Measurements from ENCODE around the gene ZFYVE21.

ZFYVE21 gene

DNA sequence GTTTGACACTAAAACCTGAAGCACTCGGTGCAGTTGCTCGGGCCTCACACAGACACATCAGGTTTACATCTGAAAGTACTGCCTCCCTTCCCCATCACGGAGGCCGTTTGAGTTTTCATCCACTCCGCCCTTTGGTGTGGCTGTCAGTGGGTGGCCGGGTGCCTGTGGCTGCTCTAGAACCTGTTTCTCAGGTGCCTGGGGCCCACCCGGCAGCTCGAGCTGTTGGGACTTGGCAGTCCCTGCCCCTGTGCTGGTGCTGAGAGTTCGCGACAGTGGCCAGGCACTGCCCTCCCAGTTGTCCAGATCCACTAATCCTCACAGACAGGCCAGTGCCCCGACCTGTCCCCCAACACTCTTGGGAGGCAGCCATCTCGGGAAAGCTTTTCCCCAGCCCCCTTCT, 22.7 kb upstream of the ZFYVE21 start:
- no peak for DNase-seq

DNA sequence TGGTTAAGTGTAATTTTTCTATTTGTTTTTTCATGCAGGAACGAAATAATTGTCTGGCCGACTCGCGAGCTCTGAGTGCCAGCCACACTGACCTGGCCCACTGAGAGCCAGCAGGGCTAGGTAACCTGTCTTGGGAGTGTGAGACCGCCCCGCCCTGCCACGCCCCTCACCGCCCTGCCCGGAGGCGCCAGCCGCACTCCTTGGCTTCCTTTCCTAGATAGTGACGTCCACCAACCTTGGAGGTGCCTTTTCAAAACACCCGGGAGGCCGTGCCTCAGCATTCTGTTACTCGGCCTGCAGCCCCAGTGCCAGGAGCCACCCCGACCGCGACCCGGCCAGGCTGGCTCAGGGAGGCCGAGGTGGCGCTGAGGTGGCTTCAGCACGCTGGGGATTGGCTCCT, 22.1 kb upstream of the ZFYVE21 start:
- DNase-seq = no peak

DNA sequence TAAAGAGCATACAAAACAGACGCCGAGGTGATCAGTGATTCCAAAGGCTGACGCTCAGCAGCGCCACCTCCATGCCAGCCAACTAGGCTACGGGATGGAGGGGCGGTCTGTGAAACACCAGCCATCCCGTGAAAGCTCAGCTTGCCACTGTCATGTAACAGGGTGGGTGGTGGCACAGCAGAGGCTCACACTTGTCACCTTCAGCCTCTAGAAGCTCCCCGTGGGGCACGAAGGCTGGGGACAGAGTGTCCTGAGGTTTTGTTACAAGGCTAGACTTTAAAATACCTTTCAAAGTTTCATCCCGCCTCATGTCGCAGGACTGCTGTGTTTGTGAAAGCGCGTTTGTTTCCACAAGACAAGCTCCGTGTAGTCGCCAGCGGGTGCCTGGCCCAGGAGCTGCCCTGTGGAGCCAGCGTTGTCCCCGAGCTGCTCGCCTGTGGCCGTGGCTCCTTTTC, 21.0 kb upstream of the ZFYVE21 start:
- DNase-seq = no peak

DNA sequence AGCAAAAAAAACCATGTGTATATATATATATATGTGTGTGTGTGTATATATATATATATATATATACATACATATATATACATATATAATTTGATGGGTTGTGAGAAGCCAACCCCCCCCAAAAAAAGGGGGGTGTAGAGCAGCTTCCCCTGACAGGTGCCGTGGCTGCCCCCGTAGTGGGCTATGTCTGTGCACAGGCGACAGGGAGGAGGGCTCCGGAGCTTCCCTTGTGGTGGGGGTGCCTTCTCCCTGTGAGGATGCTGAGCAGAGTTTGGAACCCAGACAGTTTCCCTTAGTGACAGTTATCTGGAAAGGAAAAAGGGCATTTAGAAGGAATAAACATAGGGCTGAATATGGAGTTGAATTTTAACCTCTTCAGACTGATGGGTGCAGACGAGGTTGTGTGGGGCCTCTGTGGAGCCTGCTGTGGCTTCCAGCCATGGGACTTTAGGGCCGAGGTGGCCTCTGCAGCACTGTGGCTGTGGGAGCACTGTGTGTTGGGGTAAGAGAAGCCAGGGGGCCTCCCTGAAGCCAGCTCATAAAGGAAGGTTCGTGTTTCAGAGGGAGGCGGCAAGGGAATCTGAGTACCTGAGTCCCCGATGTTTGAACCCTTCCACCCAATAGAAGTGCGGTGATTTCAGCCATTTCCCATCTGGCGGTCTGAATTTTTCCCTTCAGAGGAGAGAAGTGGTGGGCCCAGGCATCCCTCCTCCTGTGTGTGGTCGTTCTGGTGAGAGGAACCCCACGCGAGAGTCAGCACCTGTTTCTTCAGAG, 20.1 kb upstream of the ZFYVE21 start:
- no peak for DNase-seq

DNA sequence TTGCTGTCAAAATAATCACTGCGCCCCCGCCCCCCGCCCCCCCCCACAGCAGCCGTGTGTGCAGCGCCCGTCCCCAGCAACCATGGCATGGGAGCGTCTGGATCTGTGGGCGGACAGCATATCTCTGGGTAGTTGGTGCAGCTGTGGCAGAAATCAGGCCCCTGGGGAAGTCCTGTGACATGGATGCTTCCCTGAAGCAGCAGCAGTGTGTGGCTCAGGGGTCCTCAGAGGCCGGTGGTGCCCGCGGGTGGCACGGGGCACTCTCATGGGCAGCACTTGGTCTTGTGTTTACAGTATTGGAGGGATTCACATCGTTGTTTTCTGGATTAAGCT, 19.6 kb upstream of the ZFYVE21 start:
- no peak for DNase-seq

DNA sequence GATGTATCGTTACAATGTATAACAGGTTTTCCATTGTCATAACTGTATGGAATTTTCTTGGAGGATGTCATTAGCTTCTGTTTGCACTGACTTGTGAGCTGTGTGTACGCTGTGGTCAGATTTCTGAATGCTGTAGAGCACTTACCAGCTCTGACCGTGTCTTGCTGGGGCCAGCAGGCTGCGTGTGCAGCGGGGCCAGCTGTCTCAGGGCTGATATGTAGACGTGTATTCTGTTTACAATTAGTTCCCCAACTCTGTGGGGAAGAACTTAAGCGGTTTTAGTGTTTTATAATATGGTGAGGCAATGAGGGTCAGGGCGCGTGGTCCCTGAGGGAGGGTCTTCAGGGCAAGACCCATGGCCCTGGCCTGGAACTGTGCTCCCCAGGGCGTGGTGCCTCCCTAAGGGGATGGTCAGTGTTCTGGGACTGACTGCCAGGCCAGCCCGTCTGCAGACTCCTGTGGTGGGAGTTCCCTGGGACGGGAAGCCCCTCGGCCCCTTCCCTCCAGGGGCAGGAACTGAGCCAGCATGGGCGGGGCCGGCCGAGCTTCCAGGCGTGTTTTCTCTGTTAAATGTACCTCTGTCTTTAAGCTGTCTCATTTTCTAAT, 19.0 kb upstream of the ZFYVE21 start:
- DNase-seq = no peak

DNA sequence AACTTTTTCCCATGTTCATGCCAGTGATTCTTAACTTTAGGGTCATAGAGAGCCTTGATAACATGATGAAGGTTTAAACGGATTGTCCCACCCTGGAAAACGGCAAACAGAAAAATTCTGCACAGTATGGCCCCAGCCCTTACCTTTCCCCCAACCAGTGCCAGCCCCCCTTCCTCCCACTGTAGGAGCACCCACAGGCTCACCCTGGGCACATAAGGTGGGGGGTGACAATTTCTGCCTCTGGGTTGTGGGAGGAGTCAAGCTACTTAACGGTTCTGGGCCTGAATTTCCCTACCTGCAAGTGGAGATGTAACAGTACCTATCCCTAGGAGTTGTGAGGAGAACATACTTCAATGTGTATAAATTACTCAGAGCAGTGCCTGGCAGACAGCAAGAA, 18.4 kb upstream of the ZFYVE21 start:
- DNase-seq = no peak

DNA sequence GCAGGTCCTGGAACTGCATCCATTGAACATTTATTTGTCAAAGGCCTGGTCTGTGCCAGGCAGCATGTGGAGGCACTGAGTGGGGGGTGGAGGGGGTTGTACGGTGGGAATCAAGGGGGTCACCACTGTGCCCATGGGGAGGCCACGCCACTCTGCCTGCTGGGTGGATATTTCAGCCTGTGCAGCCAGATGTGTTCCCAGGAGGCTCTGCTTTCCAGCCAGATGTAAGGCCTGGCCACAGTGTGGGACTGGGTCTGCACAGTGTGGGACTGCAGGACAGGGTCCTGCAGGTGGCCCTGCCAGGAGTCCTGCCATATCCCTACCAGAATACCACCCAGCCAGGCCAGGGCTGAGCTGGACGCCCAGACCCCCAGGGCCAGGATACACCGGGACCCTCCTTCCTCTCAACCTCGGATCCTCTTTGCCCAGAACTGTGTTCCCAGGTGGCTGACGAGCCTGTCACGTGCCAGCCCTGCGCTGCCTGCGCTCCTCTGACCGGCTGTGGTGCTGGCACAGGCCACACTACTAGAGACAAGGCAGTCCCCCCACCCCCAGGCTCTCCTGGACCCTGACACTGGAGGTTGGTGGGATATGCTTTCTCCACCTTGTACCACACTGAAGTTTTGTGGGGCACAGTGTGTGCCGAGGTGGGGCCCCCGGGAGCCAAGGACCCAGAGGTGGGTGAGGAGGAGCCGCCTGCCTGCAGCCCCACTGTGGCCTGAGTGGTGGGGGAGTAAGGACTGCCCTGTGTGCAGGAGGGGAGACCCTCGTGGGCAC, 17.8 kb upstream of the ZFYVE21 start:
- no peak for DNase-seq

DNA sequence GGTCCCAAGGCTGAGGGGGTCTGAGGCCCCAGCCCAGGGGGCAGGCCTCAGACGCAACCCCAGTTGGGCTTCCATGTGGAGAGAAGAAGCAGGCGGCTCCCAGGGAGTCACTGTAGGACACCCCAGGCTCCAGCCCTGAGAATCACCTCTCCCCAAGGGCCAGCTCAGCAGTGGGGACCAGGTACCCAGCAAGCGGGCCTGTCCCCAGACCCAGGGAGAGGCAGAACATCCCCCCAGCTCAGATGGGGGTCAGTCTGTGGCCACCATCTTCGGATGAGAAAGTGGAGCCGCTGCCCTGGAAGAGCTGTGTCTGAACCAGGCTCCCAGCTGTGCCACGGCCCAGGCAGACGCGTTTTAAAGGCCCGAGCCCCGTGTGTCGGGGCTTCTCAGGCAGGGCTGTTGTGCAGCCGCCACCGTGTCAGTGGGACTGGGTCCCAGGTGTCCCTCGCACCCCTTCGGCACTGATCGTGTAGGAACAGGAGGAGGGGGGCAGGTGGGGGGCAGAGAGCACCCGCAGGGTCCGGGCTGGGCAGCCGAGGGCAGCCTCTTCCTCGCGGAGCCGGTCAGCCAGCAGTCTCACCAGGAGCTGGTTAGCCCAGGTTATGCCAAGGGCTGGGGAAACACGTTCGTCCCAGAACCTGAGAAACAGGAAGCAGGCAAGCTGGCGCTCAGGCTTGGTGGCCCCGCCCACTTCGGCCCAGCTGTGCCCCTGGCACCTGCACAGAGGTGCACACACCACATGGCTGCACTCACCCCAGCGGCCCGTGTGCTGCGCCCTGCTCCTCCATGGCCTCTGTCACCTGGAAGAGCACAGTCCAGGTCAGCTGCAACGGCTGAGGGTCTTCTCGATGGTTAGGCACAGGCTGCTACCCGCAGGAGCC, 17.0 kb upstream of the ZFYVE21 start:
- DNase-seq = no peak

DNA sequence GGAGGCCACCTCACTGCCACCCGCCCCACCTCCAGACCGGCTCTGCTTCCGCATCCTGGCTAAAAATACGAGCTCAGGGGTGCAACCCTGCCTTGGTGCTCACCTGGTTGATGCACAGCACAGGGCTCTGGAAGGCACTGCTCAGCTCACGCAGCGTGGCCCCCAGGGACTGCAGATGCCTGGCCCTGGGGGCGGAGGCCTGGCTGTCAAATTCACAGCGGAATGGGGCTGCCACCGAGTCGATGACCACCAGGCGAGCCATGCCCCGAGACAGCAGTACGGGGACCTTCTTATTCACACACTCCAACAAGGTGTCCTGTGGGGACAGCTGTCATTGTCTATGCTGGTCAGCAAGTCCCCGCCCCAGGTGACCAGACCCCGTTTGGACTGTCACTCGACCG, 16.3 kb upstream of the ZFYVE21 start:
- no peak for DNase-seq

DNA sequence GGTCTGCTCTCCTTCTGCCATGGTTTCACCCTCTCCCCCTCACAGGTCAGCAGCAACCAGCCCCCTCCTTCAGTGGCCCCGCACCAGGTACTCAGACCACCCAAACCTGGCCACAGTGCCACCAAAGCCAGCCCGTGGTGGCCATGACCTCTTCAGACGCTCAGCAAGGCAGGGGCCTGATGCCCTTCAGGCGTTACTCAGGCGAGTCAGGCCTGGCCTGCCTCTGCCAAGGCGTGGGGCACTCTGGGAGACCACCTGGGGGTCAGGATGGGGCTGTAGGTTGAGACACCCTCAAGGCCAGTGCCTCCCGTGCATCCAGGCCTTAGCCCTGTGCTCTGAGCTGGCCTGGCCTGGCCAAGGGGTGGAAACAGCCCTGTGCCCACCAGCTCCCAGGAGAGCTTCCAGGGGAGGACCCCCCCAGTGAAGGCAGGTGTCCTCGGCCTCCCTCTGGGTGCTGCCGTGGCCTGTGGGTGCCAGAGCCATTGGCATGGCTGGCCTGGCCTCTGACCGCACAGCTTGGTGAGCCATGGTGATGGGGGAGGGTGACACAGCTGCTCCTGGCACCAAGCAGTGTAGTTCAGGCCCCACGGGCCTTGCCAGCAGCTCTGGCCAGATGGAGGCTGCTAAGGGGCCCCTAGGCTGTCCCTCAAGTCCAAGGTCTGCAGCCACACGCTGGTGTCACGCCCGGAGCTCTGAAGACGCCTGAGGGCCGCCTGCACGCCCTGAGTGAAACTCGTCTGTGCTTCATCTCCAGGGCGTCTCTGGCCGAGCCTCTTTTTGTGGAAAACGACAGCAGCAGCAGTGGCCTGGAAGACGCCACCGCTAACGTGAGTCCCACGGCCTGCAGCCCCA, 15.5 kb upstream of the ZFYVE21 start:
- no peak for DNase-seq

DNA sequence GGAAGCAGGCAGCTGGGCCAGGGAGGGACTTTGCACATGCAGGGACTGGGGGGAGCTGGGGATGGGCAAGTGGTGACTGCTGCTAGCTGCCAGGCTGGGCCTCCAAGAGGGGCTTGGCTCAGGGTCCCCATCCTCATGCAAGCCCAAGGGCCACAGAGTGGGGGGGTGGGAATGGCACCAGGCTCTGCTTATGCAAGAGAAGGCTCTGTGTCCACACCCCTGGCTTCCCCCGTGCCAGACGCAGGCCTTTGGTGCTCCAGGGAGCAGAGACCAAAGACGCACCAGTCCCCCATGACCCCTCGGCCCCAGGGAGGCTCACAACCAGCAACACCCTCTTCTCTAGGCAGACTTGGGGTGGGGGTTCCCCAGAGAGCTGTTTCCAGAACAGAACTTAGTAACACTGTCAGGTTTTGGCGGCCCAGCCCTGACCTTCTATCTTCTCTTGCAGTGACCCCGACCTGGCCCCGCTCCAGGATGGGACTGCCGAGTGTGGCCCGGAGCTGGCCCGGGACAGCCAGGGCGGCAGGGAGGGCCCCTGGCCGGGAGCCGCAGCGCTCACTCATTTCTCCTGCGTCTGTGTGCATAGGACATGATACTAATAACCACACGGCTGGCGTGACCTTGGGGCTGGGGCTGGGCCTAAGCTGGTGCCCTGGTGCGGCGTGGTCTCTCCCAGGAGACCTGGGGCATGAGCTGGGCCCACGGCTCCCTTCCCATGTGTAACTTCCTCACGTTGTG, 14.7 kb upstream of the ZFYVE21 start:
- no peak for DNase-seq

DNA sequence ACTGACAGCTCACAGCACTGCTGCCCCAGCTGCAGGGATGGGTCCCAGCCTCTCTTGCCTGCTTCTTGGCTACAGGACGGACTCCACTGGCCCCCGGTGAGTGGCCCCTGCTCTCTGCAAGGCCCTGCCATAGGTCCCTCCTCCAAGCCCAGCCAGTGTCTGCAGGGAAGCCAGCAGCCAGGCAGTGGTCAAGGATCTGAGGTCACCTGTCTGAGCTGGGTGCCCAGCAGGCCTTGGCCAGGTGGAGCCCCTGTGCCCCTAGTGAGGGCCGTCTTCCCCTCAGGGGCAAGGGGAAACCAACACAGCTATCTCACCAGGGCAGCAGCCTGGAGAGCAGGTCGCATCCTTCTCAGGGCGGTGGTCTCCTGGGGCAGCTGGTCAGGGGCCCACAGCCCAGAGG, 13.5 kb upstream of the ZFYVE21 start:
- no peak for DNase-seq

DNA sequence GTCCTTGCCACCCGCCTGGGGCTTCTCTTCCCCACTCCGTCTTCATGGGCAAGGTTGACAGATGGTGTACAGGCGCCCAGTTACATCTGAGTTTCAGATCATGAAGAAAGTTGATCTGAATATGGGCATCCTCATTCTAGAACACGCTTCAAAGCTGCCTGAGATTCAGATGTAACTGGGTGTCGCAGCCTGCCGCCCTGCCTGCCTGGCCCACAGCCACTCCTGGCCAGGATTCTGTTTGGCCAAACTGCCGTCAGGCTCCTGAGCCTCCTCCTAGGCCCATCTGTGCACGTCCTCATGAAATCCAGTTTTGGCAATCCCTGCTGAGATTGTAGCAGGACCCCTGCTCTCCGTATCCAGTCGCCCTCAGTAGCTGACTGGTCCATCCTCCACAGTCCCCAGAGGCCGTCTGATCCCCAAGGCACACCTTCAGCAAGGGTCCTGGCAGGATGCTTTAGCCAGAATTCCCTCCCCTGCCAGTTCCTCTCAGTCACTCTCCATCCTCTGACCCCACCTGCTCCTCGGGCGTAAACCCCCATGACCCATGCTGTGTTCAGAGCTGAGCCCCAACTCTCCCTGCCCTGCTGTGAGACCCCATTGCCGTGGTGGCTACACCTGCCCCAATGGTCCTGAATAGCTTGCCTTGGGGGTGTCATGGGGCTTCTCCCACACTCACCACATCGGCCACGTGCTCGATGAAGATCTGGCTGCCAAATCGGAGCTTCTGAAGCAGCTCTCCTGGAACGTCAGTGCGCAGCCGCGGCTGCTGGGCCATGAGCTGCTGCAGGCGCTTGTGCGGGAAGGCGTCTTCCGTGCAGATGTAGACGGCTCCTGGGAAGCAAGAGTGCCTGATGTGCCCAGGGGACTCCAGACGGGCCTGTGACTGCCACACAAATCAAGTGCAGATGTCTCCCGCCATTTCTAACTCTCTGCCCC, 12.8 kb upstream of the ZFYVE21 start:
- DNase-seq = no peak

DNA sequence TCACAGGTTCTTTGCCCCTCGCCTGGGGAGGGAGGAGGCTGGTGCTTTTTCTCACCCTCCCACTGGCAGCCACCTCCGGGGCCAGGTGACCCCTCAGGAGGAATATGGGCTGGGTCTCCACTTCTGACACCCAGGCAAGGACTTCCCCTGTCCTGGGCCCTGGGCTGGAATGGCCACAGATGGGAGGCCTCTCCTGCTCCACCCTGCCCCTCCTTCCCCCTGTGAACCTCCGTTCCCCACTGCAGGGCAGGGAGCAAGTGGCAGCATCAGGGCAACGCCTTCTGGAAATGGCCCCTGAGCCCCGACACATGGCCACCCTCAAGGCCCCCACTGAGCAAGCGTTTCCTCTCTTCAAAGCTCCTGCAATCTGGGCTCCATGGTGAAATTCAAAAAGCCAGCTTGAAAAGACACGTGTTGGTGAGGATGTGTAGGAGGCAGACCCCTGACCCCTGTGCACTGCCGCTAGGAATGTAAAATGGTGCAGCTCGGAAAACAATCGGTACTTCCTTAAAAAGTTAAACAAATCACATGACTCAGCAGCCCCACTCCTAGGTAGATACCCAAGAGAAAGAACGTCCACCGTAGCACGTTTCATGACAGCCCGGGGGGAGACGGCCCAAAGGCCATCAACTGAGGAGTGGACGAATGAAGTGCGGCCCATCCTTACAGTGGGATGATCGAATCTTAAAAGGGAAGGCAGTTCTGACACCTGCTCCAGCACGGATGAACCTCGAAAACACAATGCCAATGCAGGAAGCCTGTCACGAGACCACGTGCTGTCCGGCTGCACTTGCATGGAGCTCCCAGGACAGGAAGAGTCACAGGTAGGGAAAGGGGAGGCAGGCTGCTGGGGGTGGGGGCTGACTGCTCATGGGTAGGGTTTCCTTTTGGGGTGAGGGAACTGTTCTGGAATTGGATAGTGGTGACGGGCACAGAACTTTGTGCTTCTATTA, 11.9 kb upstream of the ZFYVE21 start:
- no peak for DNase-seq

DNA sequence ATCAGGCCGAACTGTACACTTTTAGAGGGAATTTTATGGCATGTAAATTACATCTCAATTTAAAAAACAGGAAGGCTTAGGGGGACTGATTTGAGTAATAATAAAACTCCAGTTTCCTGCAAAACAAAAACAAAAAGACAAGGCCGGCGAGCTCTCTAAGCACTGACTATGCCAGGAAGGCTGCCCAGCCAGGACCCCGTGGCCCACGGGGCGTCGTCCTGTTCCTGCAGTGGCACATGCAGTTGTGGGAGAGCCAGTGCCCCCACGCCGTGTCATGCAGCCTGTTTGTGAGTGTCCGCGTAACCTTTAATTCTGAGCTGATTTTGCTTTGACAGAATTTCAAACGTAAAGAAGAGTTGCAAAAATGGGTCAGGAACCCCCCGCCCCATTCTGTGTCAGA, 10.9 kb upstream of the ZFYVE21 start:
- DNase-seq = no peak

DNA sequence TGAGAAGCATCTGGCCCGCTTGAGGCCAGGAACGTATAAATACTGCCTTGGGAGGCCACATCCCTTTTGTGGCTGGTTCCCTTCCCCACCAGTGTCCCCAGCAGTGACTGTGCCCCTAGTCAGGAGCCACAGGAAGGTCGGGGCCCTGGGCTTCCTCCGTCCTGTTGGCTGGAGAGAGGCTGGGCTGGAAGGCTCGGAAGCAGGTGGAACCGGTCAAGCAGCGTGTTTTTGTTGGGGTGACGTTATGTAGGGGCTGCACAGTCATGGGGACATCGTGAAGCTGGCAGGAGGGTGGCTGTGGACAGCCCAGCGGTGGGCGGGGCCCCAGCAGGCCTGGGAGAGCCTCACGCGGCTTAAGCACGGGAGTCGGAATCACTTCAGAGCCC, 10.5 kb upstream of the ZFYVE21 start:
- DNase-seq = peak; percentile 14 to 49 (median 30)

DNA sequence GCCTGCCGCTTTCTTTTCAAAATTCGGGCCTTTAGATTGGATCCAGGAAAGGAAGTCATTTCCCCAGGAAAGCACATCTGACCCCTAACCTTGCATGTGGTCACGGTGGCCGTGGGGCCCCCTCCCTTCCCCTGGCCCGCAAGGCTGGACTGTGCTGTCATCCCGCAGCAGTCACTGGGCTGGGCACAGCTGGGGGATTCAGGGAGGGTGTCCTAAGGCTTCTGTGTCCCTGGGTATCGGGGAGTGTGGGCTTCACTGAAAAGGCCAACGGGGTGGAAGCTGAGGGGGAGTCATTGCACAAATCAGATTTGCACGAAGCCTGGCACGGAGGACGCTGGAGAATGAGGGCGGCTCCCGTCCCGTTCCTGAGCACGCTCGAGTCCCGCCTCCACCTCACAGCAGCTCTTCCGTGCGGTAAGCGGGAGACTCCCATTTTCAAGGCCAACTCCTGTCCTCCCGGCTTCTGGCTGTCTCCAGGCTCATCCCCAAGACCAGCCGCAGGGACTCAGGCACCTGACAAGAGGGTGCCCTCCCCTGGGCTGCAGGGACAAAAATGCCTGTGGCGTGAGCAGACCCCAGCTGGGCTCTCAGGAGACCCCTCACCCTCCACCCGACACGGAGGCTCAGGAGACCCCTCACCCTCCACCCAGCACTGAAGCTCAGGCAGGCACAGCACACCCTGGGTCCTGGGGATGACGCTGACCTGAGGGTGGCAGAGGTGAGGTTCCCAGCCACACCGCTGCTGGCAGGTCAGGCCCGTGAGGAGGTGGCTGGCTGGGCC, 9.9 kb upstream of the ZFYVE21 start:
- no peak for DNase-seq

All from suppressor macrophage (primary cell).